NOMO-1 treated with DMSO at 0.1 percent for 48 hours (cell line): Measurements from ENCODE around the gene STXBP2.

Experiments used
- DNase-seq: peaks from one replicate; lab custom pipeline; 2025; ENCODE audit not compliant: unreplicated experiment; lab: John Stamatoyannopoulos, UW

STXBP2 gene

GRCh38 chr19:7612282-7613274, 24.3 kb upstream of the STXBP2 start:
- no peak for DNase-seq

- no peak for DNase-seq
These were observed 21.8 kb upstream of the STXBP2 start for GRCh38 chr19:7614859-7615741.

- DNase-seq = no peak
These were observed 19.7 kb upstream of the STXBP2 start for GRCh38 chr19:7617172-7617571.

GRCh38 chr19:7617735-7618134, 19.2 kb upstream of the STXBP2 start:
- no peak for DNase-seq

GRCh38 chr19:7618348-7618747, 18.6 kb upstream of the STXBP2 start:
- DNase-seq = no peak

GRCh38 chr19:7618771-7619510, 18.0 kb upstream of the STXBP2 start:
- no peak for DNase-seq

- DNase-seq = no peak
These were observed 17.1 kb upstream of the STXBP2 start for GRCh38 chr19:7619671-7620441.

- no peak for DNase-seq
These were observed 16.2 kb upstream of the STXBP2 start for GRCh38 chr19:7620442-7621412.

GRCh38 chr19:7622933-7623685, 13.8 kb upstream of the STXBP2 start:
- no peak for DNase-seq

GRCh38 chr19:7623725-7624603, 12.9 kb upstream of the STXBP2 start:
- DNase-seq = no peak

GRCh38 chr19:7624810-7625209, 12.1 kb upstream of the STXBP2 start:
- DNase-seq = no peak

GRCh38 chr19:7625763-7626372, 11.0 kb upstream of the STXBP2 start:
- no peak for DNase-seq

- no peak for DNase-seq
These were observed 9.7 kb upstream of the STXBP2 start for GRCh38 chr19:7627166-7627565.

- DNase-seq = no peak
These were observed 8.2 kb upstream of the STXBP2 start for GRCh38 chr19:7628589-7629311.

GRCh38 chr19:7629347-7630054, 7.4 kb upstream of the STXBP2 start, which contains the start of the genes PET100 and XAB2:
Gene PET100, plus strand, starts transcription at chr19:7629793. Its CDS starts 41 bp downstream, at chr19:7629834.
Gene XAB2, minus strand, starts transcription at chr19:7629545. Its CDS starts 18 bp downstream, at chr19:7629527.
- DNase-seq = peak; percentile 97
